GM23338 (cell line): ENCODE data around the gene ING3.

Source experiments
- CREB1 ChIP-seq: fragments of 250-450 bp; sonication (Bioruptor Pico); IDR thresholded peaks from 2 replicates; pipeline ENCODE4 v1.5.0; 2020; ENCODE audit warnings: low read depth, mild to moderate bottlenecking, moderate library complexity
- CTCF ChIP-seq, 2 experiments: fragments of 200-600 bp in 1 of 2; sonication (generic) in 1 of 2; conservative IDR thresholded peaks; 2 replicates each; pipeline versions ENCODE4 v1.5.1 to v1.6.1; 2016 to 2017; ENCODE audit warnings: antibody characterized with exemption in 2 of 2, low read depth in 2 of 2, mild to moderate bottlenecking in 2 of 2, moderate library complexity in 1 of 2
- EZH2 ChIP-seq: fragments of 200-600 bp; sonication (generic); IDR thresholded peaks from one replicate; pipeline ENCODE4 v1.8.0; 2017; ENCODE audit warnings: antibody characterized with exemption, mild to moderate bottlenecking, low read depth; ENCODE audit not compliant: unreplicated experiment
- EZH2phosphoT487 ChIP-seq: fragments of 200-600 bp; sonication (generic); IDR thresholded peaks from one replicate; pipeline ENCODE4 v1.8.1; 2018; ENCODE audit warnings: antibody characterized with exemption; ENCODE audit not compliant: unreplicated experiment
- JUNB ChIP-seq: IDR thresholded peaks from one replicate; pipeline ENCODE4 v1.6.1; 2016; ENCODE audit warnings: antibody characterized with exemption; ENCODE audit not compliant: unreplicated experiment
- POLR2AphosphoS5 ChIP-seq: IDR thresholded peaks from 2 replicates; pipeline ENCODE4 v1.6.1; 2016; ENCODE audit warnings: antibody characterized with exemption, low read depth
- ZNF331 ChIP-seq: fragments of 250-450 bp; sonication (Bioruptor Pico); IDR thresholded peaks from 2 replicates; pipeline ENCODE4 v1.5.0; 2020; ENCODE audit warnings: low read depth, mild to moderate bottlenecking, moderate library complexity
- ZNF462 ChIP-seq: fragments of 250-450 bp; sonication (Bioruptor Pico); IDR thresholded peaks from 2 replicates; pipeline ENCODE4 v1.5.0; 2020; ENCODE audit warnings: mild to moderate bottlenecking, moderate library complexity
- TF ChIP-seq, protein P1 (sequence below): IDR thresholded peaks from one replicate; pipeline ENCODE4 v1.6.1; 2018; ENCODE audit warnings: antibody characterized with exemption; ENCODE audit not compliant: unreplicated experiment

- TF ChIP-seq CTCF (conservative IDR thresholded peaks at IDR 0.05; ENCODE audit: low read depth in 2 of 2) (peak in 1 of 2 experiments; percentile 31; a peak in 2 of 4 replicates), EZH2 (no peak), POLR2AphosphoS5 (no peak), ZNF331 (CRISPR knock-in tag) (no peak), EZH2phosphoT487 (no peak), ZNF462 (CRISPR knock-in tag) (no peak), CREB1 (CRISPR knock-in tag) (no peak), JUNB (no peak)
- TF ChIP-seq, protein P1, sequence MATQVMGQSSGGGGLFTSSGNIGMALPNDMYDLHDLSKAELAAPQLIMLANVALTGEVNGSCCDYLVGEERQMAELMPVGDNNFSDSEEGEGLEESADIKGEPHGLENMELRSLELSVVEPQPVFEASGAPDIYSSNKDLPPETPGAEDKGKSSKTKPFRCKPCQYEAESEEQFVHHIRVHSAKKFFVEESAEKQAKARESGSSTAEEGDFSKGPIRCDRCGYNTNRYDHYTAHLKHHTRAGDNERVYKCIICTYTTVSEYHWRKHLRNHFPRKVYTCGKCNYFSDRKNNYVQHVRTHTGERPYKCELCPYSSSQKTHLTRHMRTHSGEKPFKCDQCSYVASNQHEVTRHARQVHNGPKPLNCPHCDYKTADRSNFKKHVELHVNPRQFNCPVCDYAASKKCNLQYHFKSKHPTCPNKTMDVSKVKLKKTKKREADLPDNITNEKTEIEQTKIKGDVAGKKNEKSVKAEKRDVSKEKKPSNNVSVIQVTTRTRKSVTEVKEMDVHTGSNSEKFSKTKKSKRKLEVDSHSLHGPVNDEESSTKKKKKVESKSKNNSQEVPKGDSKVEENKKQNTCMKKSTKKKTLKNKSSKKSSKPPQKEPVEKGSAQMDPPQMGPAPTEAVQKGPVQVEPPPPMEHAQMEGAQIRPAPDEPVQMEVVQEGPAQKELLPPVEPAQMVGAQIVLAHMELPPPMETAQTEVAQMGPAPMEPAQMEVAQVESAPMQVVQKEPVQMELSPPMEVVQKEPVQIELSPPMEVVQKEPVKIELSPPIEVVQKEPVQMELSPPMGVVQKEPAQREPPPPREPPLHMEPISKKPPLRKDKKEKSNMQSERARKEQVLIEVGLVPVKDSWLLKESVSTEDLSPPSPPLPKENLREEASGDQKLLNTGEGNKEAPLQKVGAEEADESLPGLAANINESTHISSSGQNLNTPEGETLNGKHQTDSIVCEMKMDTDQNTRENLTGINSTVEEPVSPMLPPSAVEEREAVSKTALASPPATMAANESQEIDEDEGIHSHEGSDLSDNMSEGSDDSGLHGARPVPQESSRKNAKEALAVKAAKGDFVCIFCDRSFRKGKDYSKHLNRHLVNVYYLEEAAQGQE: no peak
These were observed 9.5 kb upstream of the ING3 start for GRCh38 chr7:120941064-120941463.
